ENCODE results near the gene NEK6. TPM values are rescaled to one million over a fixed set of nuclear protein-coding genes. Genes with fewer than 3 reads are reported as not detected.
A peak's percentile ranks its signal among the peaks of the same experiment; 100 is the strongest.
"Not testable (repeated sequence)": the region's sequence is repeated elsewhere in the genome, so short reads cannot be mapped to it uniquely, and the experiment has no call there.

Gene NEK6
- total and polyA plus RNA-seq, 10 donors, result 11.2 to 71.3 (median 41.1) TPM

DNA sequence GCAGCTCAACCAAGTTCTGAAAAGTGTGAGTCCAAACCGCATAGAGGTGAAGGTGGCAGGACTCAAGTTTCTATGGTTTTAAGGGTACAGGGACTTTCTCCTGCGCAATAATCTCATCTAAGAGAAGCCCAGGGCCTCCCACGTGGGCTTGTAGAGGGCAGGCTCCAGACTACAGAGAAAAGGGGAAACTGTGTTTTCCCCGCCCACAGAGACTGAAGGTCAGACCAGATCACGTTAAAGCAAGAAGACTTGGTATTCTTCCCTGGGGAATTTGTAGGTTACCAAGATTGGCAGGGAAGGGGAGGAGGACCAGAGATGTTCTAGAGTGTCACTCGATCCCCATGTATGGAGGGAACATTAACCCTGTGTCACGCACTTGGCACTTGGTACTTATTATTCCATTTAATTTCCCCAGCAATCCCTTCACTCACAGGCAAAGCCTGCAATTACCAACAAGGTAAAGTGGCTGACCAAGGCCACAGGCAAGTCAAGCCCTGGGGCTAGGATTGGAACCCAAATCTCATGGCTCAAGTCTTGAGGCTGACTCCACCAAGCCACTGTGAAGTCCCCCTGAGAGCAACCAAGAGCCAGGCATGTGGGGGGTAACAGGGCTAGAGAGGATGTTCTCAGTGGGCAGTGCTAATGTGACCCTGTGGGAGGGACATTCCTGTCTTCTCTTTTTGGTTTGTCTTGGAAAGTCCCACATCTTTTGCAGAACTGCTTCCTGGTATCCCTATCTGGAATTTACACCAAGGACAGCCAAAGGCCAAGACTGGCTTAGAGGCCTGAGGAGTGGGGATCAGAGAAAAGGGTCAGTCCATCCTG, 18.3 kb upstream of the NEK6 start:
- TF ChIP-seq, protein P1, sequence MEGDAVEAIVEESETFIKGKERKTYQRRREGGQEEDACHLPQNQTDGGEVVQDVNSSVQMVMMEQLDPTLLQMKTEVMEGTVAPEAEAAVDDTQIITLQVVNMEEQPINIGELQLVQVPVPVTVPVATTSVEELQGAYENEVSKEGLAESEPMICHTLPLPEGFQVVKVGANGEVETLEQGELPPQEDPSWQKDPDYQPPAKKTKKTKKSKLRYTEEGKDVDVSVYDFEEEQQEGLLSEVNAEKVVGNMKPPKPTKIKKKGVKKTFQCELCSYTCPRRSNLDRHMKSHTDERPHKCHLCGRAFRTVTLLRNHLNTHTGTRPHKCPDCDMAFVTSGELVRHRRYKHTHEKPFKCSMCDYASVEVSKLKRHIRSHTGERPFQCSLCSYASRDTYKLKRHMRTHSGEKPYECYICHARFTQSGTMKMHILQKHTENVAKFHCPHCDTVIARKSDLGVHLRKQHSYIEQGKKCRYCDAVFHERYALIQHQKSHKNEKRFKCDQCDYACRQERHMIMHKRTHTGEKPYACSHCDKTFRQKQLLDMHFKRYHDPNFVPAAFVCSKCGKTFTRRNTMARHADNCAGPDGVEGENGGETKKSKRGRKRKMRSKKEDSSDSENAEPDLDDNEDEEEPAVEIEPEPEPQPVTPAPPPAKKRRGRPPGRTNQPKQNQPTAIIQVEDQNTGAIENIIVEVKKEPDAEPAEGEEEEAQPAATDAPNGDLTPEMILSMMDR (IDR thresholded peaks at IDR 0.05 in 8 of 11, conservative IDR thresholded peaks at IDR 0.05 in 3 of 11), result no peak
- TF ChIP-seq POLR2A (IDR thresholded peaks at IDR 0.05) (no peak), POLR2AphosphoS5 (IDR thresholded peaks at IDR 0.05) (no peak)
- Histone ChIP-seq H3K9me3 (peaks cover 0 to 7% (median 2%) of the 10 kb centered on the region in 8 donors), H3K36me3 (no peaks in the 10 kb centered on the region), H3K27ac (peak overlapping the region in 6 of 8 donors; percentile 20 to 67 (median 48)), H3K4me3 (no peak overlapping the region), H3K4me1 (peaks cover 27 to 49% (median 35%) of the 10 kb centered on the region in 6 donors), H3K27me3 (replicated peaks in 1 of 7) (no peaks in the 10 kb centered on the region)
- intact Hi-C loops (cut with DNase I; ENCODE audit: low total_unique reads), result no loop called here
- no peak for DNase-seq
- WGBS, 5 donors, result 39 to 43% (median 42%) methylated on average over 7 of the region's 7 CpGs

DNA sequence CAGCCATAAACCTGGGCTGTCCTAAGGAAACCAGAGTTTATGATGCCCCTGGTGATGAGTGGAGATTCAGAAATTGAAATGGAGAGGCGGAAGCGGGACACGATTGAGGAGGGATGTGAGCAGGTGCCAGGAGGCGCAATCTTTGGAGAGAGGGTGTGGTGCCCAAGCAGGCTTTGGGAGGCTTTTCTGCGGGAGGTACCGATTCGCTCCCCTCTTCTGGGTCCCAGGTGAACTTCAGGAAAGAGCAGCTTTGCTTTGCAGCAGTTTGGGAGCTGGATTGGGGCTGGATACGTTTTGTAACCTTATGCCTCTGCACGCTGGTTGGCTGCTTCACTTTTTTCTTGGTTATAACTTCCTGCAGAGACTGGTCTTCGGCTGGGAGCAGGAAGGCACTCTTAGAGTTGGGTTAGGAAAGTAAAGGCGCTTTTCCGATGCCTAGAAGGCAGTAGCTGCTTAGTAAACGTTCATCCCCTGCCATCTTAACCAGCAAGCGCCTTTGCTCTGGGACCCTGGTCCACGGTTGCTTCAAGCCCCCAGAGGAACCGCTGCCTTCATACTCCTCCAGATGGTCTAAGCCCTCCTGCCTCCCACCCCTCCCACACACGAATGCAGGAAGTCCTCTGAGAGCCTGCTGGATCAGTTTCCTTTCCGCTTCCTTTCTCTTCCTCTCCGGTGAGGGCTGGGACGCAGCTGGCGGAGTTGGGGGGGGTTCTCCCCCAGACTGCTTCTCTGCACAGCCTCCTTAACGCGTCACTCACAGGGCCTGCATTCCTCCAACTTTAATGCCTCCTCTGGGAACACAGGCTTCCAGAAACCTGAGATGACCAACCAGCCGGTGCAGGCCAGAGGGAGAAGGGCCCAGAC, 15.2 kb upstream of the NEK6 start:
- no peaks in the 10 kb centered on the region for H3K36me3 ChIP-seq
- TF ChIP-seq POLR2AphosphoS5 (IDR thresholded peaks at IDR 0.05), result peak in 1 of 3 donors; percentile 30
- TF ChIP-seq, protein P1 (IDR thresholded peaks at IDR 0.05 in 8 of 11, conservative IDR thresholded peaks at IDR 0.05 in 3 of 11), result no peak
- H3K4me1 ChIP-seq, result peaks cover 27 to 49% (median 35%) of the 10 kb centered on the region in 6 donors
- intact Hi-C loops (cut with DNase I; ENCODE audit: low total_unique reads), result no loop called here
- WGBS, 5 donors, result 19 to 26% (median 24%) methylated on average over 24 of the region's 24 CpGs
- no peak for DNase-seq
- H3K4me3 ChIP-seq, result peak overlapping the region in 3 of 8 donors; percentile 6 to 47 (median 25)
- H3K27ac ChIP-seq, result peak overlapping the region; percentile 1 to 60 (median 48)
- no peaks in the 10 kb centered on the region for H3K9me3 ChIP-seq
- no peaks in the 10 kb centered on the region for H3K27me3 ChIP-seq (replicated peaks in 1 of 7)

DNA sequence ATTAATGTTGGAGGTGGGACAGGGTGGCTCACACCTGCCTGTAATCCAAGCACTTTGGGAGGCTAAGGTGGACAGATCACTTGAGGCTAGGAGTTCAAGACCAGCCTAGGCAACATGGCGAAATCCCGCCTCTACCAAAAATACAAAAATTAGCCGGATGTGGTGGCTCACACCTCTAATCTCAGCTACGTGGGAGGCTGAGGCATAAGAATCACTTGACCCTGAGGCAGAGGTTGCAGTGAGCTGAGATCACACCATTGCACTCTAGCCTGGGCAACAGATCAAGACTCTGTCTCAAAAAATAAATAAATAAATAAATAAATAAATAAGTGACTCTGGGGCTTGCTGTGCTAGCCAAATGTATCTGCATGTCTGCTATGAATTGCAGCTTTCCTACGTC, 10.4 kb upstream of the NEK6 start:
- peaks cover 7 to 26% (median 13%) of the 10 kb centered on the region in 6 donors for H3K4me1 ChIP-seq
- 80 to 99% (median 90%) methylated on average over 5 of the region's 5 CpGs for WGBS, 5 donors
- intact Hi-C loops (cut with DNase I; ENCODE audit: low total_unique reads); H3K4me3 ChIP-seq; H3K36me3 ChIP-seq; H3K9me3 ChIP-seq; H3K27ac ChIP-seq; H3K27me3 ChIP-seq (replicated peaks in 1 of 7); DNase-seq: not testable (repeated sequence)

DNA sequence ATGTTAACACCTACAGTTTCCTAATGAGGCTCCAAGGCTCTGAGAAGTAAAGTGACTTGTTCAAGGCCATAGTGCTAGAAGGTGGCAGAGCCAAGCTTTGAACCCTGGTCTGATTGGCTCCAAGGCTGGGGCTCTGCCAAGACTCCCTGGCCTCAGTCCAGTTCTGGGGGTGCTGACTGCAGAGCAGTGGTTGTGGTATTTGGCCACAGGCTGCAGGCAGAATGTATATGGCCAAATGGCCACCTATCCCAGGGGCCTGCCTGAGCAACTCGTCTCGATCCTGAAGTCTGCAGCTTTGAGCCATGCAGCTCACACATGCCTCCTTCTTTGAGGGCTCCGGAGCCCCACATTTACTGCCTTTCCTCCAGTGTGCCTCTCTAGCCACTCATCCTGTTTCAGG, 9.7 kb upstream of the NEK6 start:
- Histone ChIP-seq H3K4me3 (no peak overlapping the region), H3K27ac (no peak overlapping the region), H3K27me3 (replicated peaks in 1 of 7) (no peaks in the 10 kb centered on the region), H3K4me1 (peaks cover under 1 to 20% (median 7%) of the 10 kb centered on the region in 6 donors), H3K9me3 (no peaks in the 10 kb centered on the region), H3K36me3 (no peaks in the 10 kb centered on the region)
- intact Hi-C loops (cut with DNase I; ENCODE audit: low total_unique reads), result no loop called here
- 89 to 98% (median 94%) methylated on average over 3 of the region's 3 CpGs for WGBS, 5 donors
- TF ChIP-seq, protein P1 (IDR thresholded peaks at IDR 0.05 in 8 of 11, conservative IDR thresholded peaks at IDR 0.05 in 3 of 11), result no peak
- no peak for DNase-seq

Measured in spleen (tissue), 11 donors.